ENCODE data around the gene THOC6.
"Not testable (repeated sequence)": the region's sequence is repeated elsewhere in the genome, so short reads cannot be mapped to it uniquely, and the experiment has no call there.

THOC6 gene

DNA sequence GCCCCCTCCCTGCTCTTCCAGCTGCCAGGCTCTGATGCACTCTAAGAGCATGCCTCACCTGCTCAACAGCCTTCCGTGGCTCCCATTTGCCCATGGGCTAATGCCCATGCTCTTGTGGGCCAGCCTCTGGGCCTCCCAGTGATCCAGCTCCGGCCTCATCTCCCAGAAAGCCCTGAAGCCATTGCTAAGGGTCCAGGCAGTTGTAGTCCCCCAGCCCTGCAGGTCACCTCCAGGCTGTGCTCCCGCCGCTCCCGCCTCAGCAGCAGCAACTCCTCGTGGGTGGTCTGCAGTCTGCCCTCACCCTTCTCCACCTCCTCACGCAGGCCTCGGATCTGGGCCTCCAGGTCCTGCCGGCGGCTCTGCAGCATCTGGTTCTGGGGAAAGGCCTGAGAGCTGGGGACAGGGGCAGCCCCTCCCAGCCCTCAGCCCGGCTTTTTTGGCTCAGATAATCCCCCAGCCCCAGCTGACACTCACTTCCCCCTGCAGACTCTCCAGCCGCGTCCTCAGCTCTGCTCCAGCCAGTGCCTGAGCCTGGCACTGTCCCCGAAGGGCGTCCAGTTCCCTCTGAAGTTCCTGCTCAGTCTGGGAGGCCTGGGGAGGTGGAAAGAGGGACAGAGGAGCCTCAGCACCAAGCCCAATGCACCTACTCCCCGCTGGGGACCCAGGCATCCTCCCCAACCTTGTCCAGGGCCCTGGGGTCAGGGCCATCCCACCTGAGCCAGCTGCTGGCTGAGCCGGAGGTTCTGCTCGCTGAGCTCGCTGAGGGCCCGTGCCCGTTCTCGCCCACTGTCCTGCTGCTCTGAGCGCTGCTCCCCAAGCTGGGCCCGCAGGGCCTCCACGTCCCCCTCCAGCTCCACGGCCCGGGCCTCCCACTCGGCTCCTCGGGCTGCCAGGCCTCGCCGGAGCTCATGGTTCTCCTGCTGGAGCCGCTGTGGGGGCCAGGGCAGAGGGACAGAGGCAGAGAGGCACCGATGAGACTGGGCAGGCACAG is 6.7 kb downstream of the THOC6 start:
- no peak for DNase-seq (ENCODE audit: low read depth, low spot score)

DNA sequence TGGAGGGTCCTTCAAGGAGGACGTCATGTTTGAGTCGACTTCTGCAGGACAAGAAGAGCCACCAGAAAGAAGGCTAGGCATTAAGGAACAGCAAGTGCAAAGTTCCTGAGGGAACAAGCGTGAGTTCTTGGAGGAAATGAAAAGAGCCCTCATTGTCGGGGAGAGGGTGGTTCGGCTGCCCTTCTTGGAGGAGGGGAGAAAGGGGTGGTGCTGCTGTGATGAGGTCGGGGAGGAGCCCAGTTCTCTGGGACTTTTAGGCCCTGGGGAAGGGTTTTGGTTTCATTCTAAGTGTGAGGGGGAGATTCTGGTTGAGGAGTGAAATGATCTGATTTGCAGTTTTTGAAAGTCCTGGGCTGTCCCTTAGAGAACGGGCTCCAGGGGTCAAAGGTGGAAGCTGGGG is 8.8 kb downstream of the THOC6 start:
- DNase-seq (ENCODE audit: low read depth, low spot score) = no peak

DNA sequence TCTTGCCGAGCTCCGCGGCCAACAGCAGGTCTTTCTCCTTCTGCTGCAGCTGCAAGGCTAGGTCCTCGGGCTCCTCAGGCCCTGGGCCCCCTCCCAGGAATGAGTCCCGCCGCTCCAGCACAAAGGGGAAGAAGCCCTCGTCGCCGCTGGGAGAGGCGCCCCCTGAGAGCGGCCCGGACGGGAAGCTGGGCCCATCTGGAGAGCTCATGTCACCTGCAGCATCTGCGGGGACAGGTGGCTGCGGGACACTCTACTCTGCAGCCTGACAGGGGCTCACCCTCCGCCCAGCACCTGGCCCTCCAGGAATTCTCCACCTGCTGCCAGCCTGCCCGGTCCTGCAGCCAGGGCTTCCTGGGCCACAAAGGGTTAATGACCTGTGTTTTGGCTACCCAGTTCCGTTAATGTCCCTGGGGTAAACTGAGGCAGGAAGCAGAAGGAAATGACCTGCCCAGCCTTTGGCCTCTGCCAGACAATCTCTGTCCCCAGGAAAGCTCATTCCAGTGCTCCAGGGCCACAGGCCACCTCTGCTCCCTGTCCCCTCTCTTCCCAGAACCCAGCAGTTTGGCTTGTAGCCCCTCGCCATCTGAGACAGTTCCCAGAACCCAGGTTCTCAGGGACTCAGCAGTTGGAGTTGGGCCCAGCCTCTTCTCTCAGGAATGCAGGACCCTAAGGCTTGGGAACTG is 11.6 kb downstream of the THOC6 start:
- no peak for DNase-seq (ENCODE audit: low read depth, low spot score)

DNA sequence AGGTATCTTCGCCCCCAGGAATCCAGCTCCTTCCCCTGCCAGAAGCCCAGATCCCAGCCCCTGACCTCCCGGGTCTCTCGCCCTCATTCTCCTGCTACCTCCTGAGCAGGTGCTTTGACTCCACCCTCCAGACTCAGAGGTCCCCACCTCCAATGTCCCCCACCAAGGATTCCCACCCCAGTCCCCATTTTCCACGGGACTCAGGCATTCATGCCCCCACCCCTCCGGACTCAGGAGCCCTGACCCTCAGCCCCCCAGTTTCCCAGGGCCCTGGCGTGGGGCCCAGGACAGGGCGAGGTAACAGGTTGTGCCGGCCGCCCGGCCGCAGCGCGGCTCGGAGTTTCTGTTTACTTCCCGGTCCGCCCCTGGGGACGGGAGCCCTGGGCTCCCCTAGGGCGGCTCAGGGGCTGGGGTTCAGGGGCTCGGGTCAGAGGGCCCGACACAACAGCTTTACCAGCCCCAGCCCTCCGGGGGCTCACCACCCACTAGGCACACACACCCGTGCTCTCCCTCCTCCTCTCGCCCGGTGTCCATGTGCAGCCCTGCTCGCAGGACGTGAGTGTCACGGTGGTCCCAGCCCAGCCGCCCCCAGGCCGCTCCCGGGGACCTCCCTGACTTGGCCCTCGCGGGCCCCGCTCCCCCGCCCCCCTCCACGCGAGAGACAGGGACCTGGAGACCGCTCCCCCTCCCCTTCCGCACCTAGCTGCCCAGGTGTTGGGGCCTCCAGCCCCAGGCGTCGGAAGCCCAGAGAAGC is 12.3 kb downstream of the THOC6 start:
- DNase-seq (ENCODE audit: low read depth, low spot score) = no peak

DNA sequence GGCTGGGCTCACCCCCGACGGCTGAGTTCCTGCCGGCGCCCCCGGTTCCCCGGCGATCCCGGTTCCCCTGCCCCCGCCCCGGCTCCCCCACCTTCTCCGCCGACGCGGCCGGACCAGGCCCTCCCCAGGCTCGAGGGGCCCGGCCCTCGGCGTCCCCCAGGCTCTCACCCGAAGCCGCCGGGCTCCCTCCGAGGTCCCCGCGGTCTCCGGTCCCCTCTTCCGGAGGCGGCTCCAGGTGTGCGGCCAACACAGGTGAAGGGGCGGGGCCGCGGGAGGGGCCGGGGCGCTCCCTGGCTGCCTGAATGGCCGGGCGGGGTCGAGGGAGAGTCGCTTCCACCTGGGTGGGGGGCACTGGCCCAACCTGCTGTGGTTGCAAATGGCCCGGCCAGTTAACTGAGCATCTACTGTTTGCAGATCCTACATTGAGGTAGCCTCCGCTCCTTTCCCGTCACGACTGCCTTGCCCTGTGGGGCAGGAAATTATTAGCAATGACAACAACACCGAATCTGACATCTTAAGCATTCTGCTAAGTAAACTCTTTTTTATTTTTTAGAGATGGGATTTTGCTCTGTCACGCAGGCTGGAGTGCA is 13.0 kb downstream of the THOC6 start, which contains the start of gene BICDL2:
BICDL2 (minus strand) TSS at position 219 of the 590 bp plus-strand sequence. CDS start 1,448 bp downstream, outside the sequence.
- DNase-seq (ENCODE audit: low read depth, low spot score) = no peak

DNA sequence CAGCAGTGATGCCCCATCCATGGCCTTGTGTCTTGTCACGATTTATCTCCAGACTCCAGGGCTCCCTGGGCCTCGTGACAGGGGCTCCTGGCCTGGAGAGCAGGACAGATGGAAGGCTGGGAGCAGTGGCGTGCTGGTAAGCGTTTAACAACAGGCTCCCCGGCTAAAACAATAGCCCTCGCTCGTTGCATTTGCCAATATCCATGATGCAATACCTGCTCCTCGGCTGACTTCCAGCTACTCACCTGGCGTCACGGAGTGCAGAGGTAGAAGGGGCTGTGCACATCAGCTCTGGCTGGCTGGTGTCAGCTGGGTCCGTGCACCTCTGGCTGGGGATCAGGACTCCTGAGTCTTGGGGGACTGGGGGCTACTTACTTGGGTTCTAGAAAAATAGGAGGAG is 14.4 kb downstream of the THOC6 start:
- DNase-seq (ENCODE audit: low read depth, low spot score) = no peak

DNA sequence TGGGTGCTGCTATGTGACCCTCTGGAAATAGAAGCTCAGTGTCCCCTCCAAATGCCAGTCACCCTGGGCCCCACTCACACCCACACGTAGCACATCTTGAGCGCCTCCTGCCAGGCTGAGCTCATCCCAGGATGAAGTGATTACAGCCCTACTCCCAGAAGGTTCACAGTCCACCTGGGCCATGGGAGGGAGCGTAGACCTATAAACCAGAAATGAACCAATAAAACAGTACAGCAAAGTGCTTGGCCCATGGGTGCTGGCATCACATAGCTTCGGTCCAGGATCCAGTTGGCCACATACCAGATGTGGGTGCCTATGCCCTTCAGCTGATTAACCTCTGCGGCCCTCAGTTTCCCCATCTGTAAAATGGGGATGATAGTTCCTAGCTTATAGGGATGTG is 15.1 kb downstream of the THOC6 start:
- no peak for DNase-seq (ENCODE audit: low read depth, low spot score)

DNA sequence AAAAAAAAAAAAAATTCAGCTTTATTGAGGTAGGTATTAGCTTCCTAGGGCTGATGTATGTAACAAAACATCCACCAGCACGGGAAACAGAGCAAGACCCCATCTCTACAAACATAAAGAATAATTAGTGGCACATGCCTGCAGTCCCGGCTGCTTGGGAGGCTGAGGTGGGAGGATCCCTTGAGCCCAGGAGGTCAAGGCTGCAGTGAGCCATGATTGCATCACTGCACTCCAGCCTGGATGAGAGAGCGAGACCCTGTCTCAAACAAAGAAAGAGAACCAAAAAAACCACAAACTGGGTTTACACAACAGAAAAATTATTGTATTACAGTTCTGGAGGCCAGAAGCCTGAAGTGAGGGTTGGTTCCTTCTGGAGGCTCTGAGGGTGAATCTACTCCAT is 18.5 kb downstream of the THOC6 start:
- DNase-seq (ENCODE audit: low read depth, low spot score) = no peak

DNA sequence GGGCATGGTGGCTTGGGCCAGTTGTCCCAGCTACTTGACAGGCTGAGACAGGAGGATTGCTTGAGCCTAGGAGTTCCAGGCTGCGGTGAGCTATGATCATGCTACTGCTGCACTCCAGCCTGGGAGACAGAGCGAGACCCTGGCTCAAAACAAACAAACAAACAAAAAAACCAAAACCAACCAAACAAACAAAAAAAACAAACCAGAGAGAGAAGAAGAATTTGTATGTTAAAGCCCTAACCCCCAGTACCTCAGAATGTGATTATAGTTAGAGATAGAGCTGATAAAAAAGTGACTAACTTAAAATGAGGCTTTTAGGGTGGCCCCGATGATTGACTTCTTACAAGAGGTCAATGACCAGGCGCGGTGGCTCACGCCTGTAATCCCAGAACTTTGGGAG is 20.9 kb downstream of the THOC6 start:
- DNase-seq (ENCODE audit: low read depth, low spot score) = no peak

DNA sequence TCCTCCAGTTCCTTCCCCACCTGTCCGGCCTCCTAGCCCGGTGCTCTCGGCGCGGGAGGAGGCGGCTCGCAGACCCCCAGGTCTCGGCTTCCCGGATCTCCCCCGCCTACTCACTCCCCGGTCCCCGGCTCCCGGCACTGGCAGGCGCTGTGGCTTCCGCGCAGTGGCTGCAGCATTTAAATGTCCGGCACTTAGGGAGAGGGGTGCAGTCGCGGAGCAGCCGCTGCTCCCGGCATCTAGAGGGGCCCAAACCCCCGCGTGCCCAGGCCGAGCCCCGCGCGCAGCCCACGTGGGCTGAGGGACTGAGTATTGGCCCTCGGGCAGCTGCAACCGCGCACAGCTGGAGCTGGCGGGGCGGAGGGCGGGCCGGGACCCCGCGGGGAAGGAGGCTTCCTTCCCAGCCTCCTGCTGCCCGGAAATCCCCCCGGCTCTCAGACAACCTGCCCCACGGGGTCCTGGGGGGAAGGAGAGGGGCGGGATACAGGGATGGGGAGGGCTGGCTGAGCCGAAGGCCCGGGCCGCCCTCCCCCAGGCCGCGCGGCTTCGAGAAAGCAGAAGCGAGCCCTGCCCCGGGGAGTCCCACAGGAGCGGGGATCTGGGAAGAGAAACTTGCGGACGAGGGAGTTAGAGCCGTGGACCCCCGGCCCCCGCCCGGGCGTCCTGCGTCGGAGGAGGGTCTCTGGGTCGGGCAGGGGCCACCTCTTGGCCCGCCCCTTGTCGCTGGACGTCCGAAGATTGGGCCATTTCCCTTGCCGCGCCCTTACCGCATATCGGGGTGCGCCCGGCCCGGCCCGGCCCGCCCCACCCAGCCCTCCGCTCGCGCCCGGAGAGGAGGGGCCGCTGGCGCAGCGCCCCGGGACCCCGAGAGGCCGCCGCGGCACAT is 22.2 kb downstream of the THOC6 start, which contains the start of gene MMP25:
MMP25 (plus strand) TSS at position 804 of the 883 bp plus-strand sequence. CDS start 357 bp downstream, outside the sequence.
- DNase-seq (ENCODE audit: low read depth, low spot score) = no peak

DNA sequence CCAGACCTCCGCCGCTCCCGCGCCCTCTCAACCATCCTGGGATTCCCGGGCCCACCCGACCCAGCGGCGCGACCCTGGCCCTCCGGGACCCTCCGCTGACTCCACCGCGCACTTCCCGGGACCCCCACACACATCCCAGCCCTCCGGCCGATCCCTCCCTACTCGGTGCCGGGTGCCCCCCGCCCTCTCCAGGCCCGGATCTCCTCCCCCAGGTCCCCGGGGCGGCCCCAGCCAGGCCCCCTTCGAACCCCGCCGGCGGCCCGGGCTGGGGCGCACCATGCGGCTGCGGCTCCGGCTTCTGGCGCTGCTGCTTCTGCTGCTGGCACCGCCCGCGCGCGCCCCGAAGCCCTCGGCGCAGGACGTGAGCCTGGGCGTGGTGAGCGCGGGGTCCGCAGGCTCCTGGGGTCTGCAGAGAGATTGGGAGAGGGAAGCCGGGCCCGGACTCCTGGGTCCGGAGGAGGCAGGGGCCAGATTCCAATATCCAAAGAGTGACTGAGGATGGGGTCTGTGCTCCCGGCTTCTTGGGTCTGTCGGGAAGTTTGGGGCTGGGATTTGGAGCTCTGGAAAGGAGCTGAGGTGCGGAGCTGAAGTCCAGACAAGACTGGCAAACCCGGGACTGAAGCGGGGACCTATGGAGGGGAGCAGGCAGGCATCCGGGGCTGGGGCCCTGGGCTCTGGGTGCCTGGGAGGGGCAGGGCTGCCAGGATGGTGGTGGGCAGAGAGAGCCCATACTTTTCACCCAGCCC is 23.0 kb downstream of the THOC6 start:
- DNase-seq (ENCODE audit: low read depth, low spot score) = no peak

DNA sequence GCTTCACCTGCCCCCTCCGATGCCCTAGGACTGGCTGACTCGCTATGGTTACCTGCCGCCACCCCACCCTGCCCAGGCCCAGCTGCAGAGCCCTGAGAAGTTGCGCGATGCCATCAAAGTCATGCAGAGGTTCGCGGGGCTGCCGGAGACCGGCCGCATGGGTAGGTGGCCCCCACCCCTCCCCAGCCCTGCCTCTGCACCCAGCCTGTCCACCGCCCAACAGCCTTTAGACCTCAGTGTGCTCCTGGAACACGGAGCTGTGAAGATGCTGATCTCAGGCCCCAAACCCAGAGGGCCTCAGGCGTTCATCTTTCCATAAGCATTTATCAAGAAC is 23.5 kb downstream of the THOC6 start:
- no peak for DNase-seq (ENCODE audit: low read depth, low spot score)

DNA sequence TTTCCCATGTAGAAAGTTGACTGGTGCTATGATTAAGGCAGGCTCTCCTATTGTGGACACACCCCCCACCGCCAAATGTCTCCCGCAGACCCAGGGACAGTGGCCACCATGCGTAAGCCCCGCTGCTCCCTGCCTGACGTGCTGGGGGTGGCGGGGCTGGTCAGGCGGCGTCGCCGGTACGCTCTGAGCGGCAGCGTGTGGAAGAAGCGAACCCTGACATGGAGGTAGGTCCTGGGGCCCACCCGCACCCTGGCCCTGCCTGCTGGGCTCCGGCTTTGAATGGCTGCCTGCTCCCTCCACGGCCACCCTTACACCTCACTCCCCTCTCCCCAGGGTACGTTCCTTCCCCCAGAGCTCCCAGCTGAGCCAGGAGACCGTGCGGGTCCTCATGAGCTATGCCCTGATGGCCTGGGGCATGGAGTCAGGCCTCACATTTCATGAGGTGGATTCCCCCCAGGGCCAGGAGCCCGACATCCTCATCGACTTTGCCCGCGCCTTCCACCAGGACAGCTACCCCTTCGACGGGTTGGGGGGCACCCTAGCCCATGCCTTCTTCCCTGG is 26.2 kb downstream of the THOC6 start:
- DNase-seq (ENCODE audit: low read depth, low spot score) = no peak

DNA sequence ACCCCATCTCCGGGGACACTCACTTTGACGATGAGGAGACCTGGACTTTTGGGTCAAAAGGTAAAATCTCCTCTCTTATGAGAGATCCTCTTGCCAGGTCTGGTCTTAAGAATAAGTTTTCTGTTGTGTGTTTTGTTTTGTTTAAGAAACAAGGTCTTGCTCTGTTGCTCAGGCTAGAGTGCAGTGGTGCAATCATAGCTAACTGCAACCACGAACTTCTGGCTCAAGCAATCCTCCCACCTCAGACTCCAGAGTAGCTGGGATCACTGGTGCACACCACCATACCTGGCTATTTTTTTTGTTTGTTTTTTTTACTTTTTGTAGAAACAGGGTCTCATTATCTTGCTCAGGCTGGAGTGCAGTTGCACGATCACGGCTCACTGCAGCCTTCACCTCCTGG is 26.7 kb downstream of the THOC6 start:
- no peak for DNase-seq (ENCODE audit: low read depth, low spot score)

DNA sequence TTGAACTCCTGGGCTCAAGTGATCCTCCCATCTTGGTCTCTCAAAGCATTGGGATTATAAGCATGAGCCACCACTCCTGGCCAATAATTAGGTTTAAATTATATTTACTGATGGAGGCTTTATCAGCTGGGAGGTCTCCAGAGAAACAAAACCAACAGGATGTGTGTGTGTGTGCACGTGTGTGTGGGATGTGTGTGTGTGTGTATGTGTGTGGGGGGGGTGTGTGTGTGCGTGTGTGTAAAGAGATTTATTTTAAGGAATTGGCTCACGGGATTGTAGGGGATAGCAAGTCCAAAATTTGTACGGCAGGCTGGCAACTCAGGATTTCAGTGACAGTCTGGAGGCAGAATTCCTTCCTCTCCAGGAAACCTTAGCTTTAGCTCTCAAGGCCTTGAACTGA is 27.2 kb downstream of the THOC6 start:
- no peak for DNase-seq (ENCODE audit: low read depth, low spot score)

DNA sequence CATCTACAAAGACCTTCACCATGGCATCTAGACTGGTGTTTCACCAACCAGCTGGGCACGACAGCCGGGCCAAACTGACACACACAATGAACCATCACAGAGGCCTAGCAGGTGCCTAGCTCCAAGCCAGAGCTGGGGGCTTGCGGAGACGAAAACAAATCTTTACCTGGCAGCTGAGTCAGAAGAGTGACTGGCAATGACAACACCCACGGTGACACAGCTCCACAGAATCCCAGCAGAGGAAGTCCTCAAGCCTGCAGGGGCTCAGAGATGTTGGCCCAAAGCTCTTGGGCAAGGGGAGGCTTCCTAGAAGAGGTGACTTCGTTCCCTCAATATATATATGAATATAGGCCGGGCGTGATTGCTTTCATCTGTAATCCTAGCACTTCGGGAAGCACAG is 27.7 kb downstream of the THOC6 start:
- no peak for DNase-seq (ENCODE audit: low read depth, low spot score)

DNA sequence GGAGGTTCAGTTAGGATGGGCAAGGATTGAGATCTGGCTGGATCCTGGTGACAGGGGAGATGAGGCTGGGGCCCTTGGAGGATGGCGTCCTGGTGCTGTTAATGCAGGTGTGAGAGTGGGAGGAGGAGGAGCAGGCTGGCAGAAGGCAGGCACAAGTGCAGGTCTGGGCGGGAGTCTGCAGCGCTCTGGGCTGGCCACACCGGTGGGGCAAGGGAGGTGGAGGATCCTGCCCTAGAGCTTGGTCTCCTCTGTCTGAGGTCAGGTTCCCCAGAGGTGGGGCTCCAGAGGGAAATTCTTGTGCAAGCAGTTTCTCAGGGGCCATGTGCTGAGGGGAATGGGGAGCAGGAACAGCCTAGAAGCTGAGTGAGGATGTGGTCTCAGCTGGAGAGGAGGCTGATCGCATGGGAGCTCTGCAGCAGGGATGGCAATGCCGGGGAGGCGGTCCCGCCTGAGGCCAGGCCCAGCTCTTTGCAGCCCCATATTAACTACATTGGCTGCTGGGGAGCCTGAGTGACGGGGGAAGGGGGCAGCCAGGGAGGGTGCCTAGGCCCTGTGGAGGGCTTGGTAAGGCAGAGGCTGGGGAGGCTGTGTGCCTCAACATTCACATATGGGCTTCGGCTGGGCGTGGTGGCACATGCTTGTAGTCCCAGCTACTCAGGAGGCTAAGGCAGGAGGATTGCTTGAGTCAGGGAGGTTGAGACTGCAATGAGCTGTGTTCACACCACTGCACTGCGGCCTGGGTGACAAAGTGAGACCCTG is 28.9 kb downstream of the THOC6 start:
- DNase-seq (ENCODE audit: low read depth, low spot score) = not testable (repeated sequence)

DNA sequence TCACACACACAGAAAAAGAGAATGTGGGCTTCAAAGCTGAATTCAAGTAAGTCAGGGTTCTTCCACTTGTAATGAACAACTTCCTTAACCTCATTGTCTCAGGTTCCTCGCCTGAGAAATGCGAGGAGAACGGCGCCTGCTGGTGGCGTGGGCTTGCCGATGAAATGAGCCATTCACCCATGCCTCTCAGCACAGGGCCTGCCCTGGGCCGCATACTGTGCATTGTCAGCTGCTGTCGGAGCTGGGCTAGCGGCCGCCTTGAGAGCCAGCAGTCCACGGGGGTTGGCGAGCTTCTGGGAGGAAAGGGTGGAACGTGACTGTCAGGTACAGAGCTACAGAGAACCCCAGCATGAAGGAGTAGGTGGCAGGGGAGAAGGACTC is 29.5 kb downstream of the THOC6 start:
- not testable (repeated sequence) for DNase-seq (ENCODE audit: low read depth, low spot score)
